H9 (cell line): Measurements from ENCODE around the gene DNAJB6. TPM values are rescaled to one million over a fixed set of nuclear protein-coding genes. Genes with fewer than 3 reads are reported as not detected.

Experiments
- DNase-seq: peaks from one replicate; pipeline ENCODE4 v3.0.0-alpha.2; 2017
- H2AFZ ChIP-seq: one replicate; pipeline ENCODE4 v1.6.1; 2013; ENCODE audit warnings: mild to moderate bottlenecking, low read length, control low read depth, moderate library complexity
- H2AK5ac ChIP-seq: 2 replicates; pipeline ENCODE4 v1.6.1; 2013; ENCODE audit warnings: low read length, control low read depth, mixed read lengths; ENCODE audit not compliant: insufficient read length
- H2BK120ac ChIP-seq: one replicate; pipeline ENCODE4 v1.6.1; 2013; ENCODE audit warnings: low read depth, mild to moderate bottlenecking, low read length, control low read depth, inconsistent platforms; ENCODE audit not compliant: poor library complexity, severe bottlenecking
- H2BK12ac ChIP-seq: 2 replicates; pipeline ENCODE4 v1.6.1; 2013; ENCODE audit warnings: low read length, control low read depth, mixed read lengths, low read depth; ENCODE audit not compliant: insufficient read length
- H2BK15ac ChIP-seq: 2 replicates; pipeline ENCODE4 v1.6.1; 2013; ENCODE audit warnings: low read depth, low read length, control low read depth
- H2BK20ac ChIP-seq: one replicate; pipeline ENCODE4 v1.6.1; 2013; ENCODE audit warnings: low read depth, mild to moderate bottlenecking, low read length, control low read depth, inconsistent platforms; ENCODE audit not compliant: poor library complexity, severe bottlenecking
- H2BK5ac ChIP-seq: 2 replicates; pipeline ENCODE4 v1.6.1; 2013; ENCODE audit warnings: low read length, control low read depth, mixed read lengths; ENCODE audit not compliant: insufficient read length
- H3K14ac ChIP-seq: 2 replicates; pipeline ENCODE4 v1.6.1; 2013; ENCODE audit warnings: low read length, control low read depth; ENCODE audit not compliant: insufficient read depth
- H3K18ac ChIP-seq: 2 replicates; pipeline ENCODE4 v1.6.1; 2013; ENCODE audit warnings: low read depth, mild to moderate bottlenecking, mixed read lengths, low read length, control low read depth; ENCODE audit not compliant: insufficient read length
- H3K23ac ChIP-seq: 2 replicates; pipeline ENCODE4 v1.6.1; 2013; ENCODE audit warnings: low read length, control low read depth, mixed read lengths, low read depth; ENCODE audit not compliant: insufficient read length
- H3K23me2 ChIP-seq: 2 replicates; pipeline ENCODE4 v1.6.1; 2013; ENCODE audit warnings: low read depth, mild to moderate bottlenecking, mixed read lengths, low read length, control low read depth; ENCODE audit not compliant: insufficient read length, poor library complexity, severe bottlenecking
- H3K27ac ChIP-seq: 2 replicates; pipeline ENCODE4 v1.5.1; 2013; ENCODE audit warnings: low read length, control low read depth, mixed read lengths, low read depth; ENCODE audit not compliant: insufficient read length
- H3K27me3 ChIP-seq: 2 replicates; pipeline ENCODE4 v1.6.1; 2013; ENCODE audit warnings: low read length, control low read depth, inconsistent platforms; ENCODE audit not compliant: insufficient read depth
- H3K4ac ChIP-seq: 2 replicates; pipeline ENCODE4 v1.6.1; 2013; ENCODE audit warnings: low read depth, mild to moderate bottlenecking, control low read depth, inconsistent platforms, low read length, moderate library complexity
- H3K4me1 ChIP-seq: 2 replicates; pipeline ENCODE4 v1.6.1; 2013; ENCODE audit warnings: low read length, control low read depth, inconsistent platforms; ENCODE audit not compliant: insufficient read depth
- H3K4me2 ChIP-seq: 2 replicates; pipeline ENCODE4 v1.6.1; 2013; ENCODE audit warnings: low read length, control low read depth, mixed read lengths; ENCODE audit not compliant: insufficient read length, insufficient read depth
- H3K56ac ChIP-seq: 2 replicates; pipeline ENCODE4 v1.6.1; 2013; ENCODE audit warnings: low read depth, mild to moderate bottlenecking, mixed read lengths, low read length, control low read depth; ENCODE audit not compliant: insufficient read length
- H3K79me1 ChIP-seq: 2 replicates; pipeline ENCODE4 v1.6.1; 2013; ENCODE audit warnings: low read depth, mild to moderate bottlenecking, moderate library complexity, low read length, control low read depth, inconsistent platforms; ENCODE audit not compliant: insufficient read depth, poor library complexity, severe bottlenecking
- H3K79me2 ChIP-seq: 2 replicates; pipeline ENCODE4 v1.6.1; 2013; ENCODE audit warnings: low read length, control low read depth, inconsistent platforms; ENCODE audit not compliant: insufficient read depth
- H3K9ac ChIP-seq: 2 replicates; pipeline ENCODE4 v1.6.1; 2013; ENCODE audit warnings: low read length, control low read depth, mixed read lengths; ENCODE audit not compliant: insufficient read length; ENCODE audit errors: extremely low read depth
- H3K9me3 ChIP-seq: one replicate; pipeline ENCODE4 v1.6.1; 2013; ENCODE audit warnings: low read depth, low read length, inconsistent platforms; ENCODE audit not compliant: control insufficient read depth
- H3T11ph ChIP-seq: one replicate; pipeline ENCODE4 v1.6.1; 2013; ENCODE audit warnings: mild to moderate bottlenecking, low read length, control low read depth, inconsistent platforms
- H4K20me1 ChIP-seq: one replicate; pipeline ENCODE4 v1.6.1; 2013; ENCODE audit not compliant: control insufficient read depth, insufficient read length, insufficient read depth
- H4K5ac ChIP-seq: 2 replicates; pipeline ENCODE4 v1.6.1; 2013; ENCODE audit warnings: low read depth, mild to moderate bottlenecking, mixed read lengths, low read length, control low read depth; ENCODE audit not compliant: insufficient read length
- H4K8ac ChIP-seq: replicated peaks from 2 replicates; pipeline ENCODE4 v1.6.1; 2013; ENCODE audit warnings: low read length, control low read depth, mixed read lengths, low read depth; ENCODE audit not compliant: insufficient read length
- H4K91ac ChIP-seq: 2 replicates; pipeline ENCODE4 v1.6.1; 2013; ENCODE audit warnings: low read depth, mild to moderate bottlenecking, moderate library complexity, mixed read lengths, low read length, control low read depth; ENCODE audit not compliant: insufficient read length
- H3K27ac Mint-ChIP-seq, 3 experiments: 2 replicates in 2 of 3; 3 replicates in 1 of 3; pipeline ENCODE4 v1.8.0; 2020 to 2021; ENCODE audit warnings: mixed read lengths in 3 of 3, mild to moderate bottlenecking in 1 of 3, moderate library complexity in 1 of 3
- H3K27me3 Mint-ChIP-seq: 2 replicates; pipeline ENCODE4 v1.8.0; 2021; ENCODE audit warnings: low read depth, mild to moderate bottlenecking, moderate library complexity, mixed read lengths
- H3K36me3 Mint-ChIP-seq, 3 experiments: 2 replicates in 2 of 3; 3 replicates in 1 of 3; pipeline ENCODE4 v1.8.0; 2020 to 2021; ENCODE audit warnings: low read depth in 3 of 3, mixed read lengths in 3 of 3; ENCODE audit not compliant: insufficient read depth in 1 of 3
- H3K4me1 Mint-ChIP-seq, 2 experiments: 2 replicates each; pipeline ENCODE4 v1.8.0; 2020; ENCODE audit warnings: mixed read lengths in 2 of 2
- H3K4me3 Mint-ChIP-seq, 2 experiments: 2 replicates in 1 of 2; 3 replicates in 1 of 2; pipeline ENCODE4 v1.8.0; 2020 to 2021; ENCODE audit warnings: mild to moderate bottlenecking in 2 of 2, mixed read lengths in 2 of 2, moderate library complexity in 1 of 2
- H3K9me3 Mint-ChIP-seq, 2 experiments: 2 replicates in 1 of 2; 3 replicates in 1 of 2; pipeline ENCODE4 v1.8.0; 2020; ENCODE audit warnings: mild to moderate bottlenecking in 2 of 2, mixed read lengths in 2 of 2, moderate library complexity in 1 of 2
- WGBS: extraction: QIAGEN DNeasy Blood & Tissue Kit; methylation state at CpG from one replicate; pipeline ENCODE4 v1.1.7; 2013; ENCODE audit warnings: missing lambda C conversion rate, low lambda C conversion rate, mixed read lengths; ENCODE audit not compliant: insufficient read length; ENCODE audit errors: extremely low coverage; 5-methylcytosine and 5-hydroxymethylcytosine counted together
- total RNA-seq: library from RNA; stranded (reverse); gene quantifications from 2 replicates; pipeline ENCODE4 v1.2.1, GENCODE V29; 2021
- TF ChIP-seq, protein P1 (sequence below): fragments of 200-600 bp; sonication (generic); conservative IDR thresholded peaks from 3 replicates; pipeline ENCODE4 v1.8.0; 2021; ENCODE audit warnings: antibody characterized with exemption, mild to moderate bottlenecking

DNAJB6 gene
- total RNA-seq, 1 experiment from 2014 or later: 215 TPM

DNA sequence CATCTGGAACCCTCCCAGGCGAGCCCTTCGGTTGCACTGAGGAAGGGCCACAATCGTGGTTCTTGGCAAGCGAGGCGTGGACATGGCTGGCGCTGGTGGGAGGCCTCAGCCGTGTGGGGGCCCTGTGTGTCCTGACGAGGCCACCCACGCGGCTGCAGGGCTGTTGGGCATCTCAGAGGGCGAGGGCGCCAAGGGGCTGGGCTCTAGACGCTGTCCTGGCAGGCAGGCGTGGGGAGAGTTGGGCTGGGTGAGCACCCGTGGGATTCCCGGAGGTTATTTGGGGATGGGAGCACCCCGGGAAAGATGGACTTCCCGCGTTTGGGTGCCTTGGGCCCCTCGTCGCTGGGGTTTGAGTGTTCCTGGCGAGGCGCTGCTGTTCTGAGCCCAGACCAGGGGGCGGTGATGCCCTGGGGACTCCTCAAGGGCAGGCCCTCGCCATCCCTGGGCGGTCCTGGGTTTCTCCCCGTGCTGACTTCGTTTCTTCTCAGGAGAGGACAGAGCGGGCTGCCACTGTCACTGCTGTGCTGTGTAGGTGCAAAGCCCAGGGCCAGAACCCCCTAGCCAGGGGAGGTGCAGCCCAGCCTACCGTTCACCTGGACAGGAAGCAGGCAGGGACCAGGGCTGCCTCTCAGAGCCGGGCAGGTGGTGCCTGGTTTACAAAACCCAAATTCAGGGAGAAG is 87.2 kb downstream of the DNAJB6 start:
- Histone ChIP-seq H4K5ac (no peak overlapping the region), H2BK12ac (no peak overlapping the region), H3K56ac (no peak overlapping the region), H3K23me2 (no peaks in the 10 kb centered on the region), H3K9me3 (no peaks in the 10 kb centered on the region), H3T11ph (no peak overlapping the region), H3K4ac (no peak overlapping the region), H3K4me2 (no peak overlapping the region), H4K91ac (no peak overlapping the region), H3K79me2 (no peaks in the 10 kb centered on the region), H4K20me1 (no peaks in the 10 kb centered on the region), H2AFZ (no peak overlapping the region), H3K14ac (no peak overlapping the region), H2BK15ac (no peak overlapping the region), H3K18ac (no peak overlapping the region), H3K4me1 (no peaks in the 10 kb centered on the region), H3K9ac (no peak overlapping the region), H2BK20ac (no peak overlapping the region), H2AK5ac (no peak overlapping the region), H3K27me3 (no peaks in the 10 kb centered on the region), H2BK5ac (no peak overlapping the region), H3K27ac (no peak overlapping the region), H4K8ac (no peak overlapping the region), H3K79me1 (no peaks in the 10 kb centered on the region), H3K23ac (no peak overlapping the region), H2BK120ac (no peak overlapping the region)
- TF ChIP-seq, protein P1, sequence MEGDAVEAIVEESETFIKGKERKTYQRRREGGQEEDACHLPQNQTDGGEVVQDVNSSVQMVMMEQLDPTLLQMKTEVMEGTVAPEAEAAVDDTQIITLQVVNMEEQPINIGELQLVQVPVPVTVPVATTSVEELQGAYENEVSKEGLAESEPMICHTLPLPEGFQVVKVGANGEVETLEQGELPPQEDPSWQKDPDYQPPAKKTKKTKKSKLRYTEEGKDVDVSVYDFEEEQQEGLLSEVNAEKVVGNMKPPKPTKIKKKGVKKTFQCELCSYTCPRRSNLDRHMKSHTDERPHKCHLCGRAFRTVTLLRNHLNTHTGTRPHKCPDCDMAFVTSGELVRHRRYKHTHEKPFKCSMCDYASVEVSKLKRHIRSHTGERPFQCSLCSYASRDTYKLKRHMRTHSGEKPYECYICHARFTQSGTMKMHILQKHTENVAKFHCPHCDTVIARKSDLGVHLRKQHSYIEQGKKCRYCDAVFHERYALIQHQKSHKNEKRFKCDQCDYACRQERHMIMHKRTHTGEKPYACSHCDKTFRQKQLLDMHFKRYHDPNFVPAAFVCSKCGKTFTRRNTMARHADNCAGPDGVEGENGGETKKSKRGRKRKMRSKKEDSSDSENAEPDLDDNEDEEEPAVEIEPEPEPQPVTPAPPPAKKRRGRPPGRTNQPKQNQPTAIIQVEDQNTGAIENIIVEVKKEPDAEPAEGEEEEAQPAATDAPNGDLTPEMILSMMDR: no peak
- Mint-ChIP-seq H3K4me1 (no peaks in the 10 kb centered on the region), H3K27me3 (no peaks in the 10 kb centered on the region), H3K9me3 (no peaks in the 10 kb centered on the region), H3K36me3 (peaks cover 0 to 14% (median 0%) of the 10 kb centered on the region in 3 experiments; a peak in 3 of 7 replicates), H3K4me3 (no peak overlapping the region), H3K27ac (peak overlapping the region in 1 of 3 experiments; percentile 39; a peak in 1 of 7 replicates)
- no peak for DNase-seq
- no CpG with 5 or more reads among the region's 31 CpGs for WGBS
